ENCODE results near the gene ZNF345.

DNA sequence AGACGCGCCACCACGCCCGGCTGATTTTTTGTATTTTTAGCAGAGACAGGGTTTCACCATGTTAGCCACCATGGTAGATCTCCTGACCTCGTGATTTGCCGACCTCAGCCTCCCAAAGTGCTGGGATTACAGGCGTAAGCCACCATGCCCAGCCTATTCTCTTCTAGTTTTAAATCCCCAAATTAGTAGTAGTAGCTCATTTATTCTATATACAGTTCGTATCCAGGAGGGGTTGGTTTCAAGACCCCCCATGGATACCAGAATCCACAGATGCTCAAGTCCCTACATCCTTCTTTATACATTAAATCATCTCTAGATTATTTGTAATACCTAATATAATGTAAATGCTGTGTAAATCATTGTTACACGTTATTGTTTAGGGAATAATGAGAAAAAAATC lies 67.4 kb downstream of the ZNF345 start:
- TF ChIP-seq EZH2 (IDR thresholded peaks at IDR 0.05) (no peak), POLR2AphosphoS5 (IDR thresholded peaks at IDR 0.05; ENCODE audit: borderline replicate concordance, low read depth, low read length) (no peak), FOXP2 (optimal IDR thresholded peaks at IDR 0.05; ENCODE audit: control extremely low read depth, extremely low read length, insufficient read depth) (no peak)
